ENCODE measurements around the gene RAPGEF6.

Gene RAPGEF6

DNA sequence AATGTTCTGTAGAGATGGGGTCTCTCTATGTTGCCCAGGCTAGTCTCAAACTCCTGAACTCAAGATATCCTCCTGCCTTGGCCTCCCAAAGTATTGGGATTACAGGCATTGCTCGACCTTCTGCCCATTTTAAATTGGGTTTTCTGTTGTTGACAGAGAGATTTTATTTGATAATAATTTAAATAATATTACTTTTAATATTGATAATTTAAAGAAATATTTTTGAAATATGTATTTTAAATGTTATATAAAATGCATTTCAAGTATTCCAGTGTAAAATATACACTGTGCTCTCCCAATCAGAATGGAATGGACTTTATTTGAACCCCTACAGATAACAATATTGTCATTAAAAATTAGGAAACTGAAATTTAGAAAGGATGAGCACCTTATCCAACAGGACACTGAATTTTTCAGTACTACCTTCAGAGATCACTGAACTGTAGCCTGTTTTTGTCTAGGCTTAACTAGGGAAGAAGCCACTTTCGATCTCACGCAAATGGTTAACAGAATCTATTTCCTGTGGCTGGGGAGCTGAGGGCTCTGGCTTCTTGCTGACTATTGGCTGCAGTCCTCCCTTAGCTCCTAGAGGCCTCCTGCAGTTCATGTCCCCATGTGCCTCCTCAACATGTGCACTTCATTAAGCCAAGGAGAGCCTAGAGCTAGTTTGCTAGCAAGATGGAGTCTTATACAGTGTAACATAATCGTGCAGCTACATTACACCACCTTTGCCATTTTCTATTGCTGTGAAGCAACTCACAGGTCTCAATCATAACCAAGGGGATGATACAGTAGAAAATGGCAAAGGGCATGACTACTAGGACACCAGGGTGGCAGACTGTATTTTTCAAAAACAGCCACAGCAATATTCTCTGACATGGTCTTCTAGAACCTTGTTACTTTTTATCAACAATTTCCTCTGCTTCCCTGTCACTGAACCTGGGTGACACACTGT, 221.1 kb downstream of the RAPGEF6 start:
- H3K4me3 ChIP-seq (ENCODE audit: low read length, poor library complexity, severe bottlenecking): no peak overlapping the region
- H3K9ac ChIP-seq (ENCODE audit: low read depth, low read length, poor library complexity, severe bottlenecking): no peak overlapping the region
- H3K9me2 ChIP-seq (replicated peaks; ENCODE audit: low read depth, low read length): no peaks in the 10 kb centered on the region
- H4K20me1 ChIP-seq (ENCODE audit: insufficient read depth, low read length, poor library complexity, severe bottlenecking): no peaks in the 10 kb centered on the region
- peaks cover 17% of the 10 kb centered on the region for H3K4me1 ChIP-seq (ENCODE audit: insufficient read depth, low read length, poor library complexity, severe bottlenecking)
- no peaks in the 10 kb centered on the region for H3K36me3 ChIP-seq (ENCODE audit: insufficient read depth, low read length)
- H3K79me2 ChIP-seq (ENCODE audit: insufficient read depth, low read length): no peaks in the 10 kb centered on the region
- H3F3A ChIP-seq (ENCODE audit: low read depth): no peaks in the 10 kb centered on the region
- TF ChIP-seq EZH2phosphoT487 (IDR thresholded peaks at IDR 0.05; ENCODE audit: borderline replicate concordance): no peak
- TF ChIP-seq, protein P1, sequence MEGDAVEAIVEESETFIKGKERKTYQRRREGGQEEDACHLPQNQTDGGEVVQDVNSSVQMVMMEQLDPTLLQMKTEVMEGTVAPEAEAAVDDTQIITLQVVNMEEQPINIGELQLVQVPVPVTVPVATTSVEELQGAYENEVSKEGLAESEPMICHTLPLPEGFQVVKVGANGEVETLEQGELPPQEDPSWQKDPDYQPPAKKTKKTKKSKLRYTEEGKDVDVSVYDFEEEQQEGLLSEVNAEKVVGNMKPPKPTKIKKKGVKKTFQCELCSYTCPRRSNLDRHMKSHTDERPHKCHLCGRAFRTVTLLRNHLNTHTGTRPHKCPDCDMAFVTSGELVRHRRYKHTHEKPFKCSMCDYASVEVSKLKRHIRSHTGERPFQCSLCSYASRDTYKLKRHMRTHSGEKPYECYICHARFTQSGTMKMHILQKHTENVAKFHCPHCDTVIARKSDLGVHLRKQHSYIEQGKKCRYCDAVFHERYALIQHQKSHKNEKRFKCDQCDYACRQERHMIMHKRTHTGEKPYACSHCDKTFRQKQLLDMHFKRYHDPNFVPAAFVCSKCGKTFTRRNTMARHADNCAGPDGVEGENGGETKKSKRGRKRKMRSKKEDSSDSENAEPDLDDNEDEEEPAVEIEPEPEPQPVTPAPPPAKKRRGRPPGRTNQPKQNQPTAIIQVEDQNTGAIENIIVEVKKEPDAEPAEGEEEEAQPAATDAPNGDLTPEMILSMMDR (conservative IDR thresholded peaks at IDR 0.05; ENCODE audit: low read length): no peak
- H2AFZ ChIP-seq (ENCODE audit: low read length): no peak overlapping the region
- no peaks in the 10 kb centered on the region for H3K27me3 ChIP-seq (ENCODE audit: insufficient read depth, low read length, poor library complexity, severe bottlenecking)
- no peaks in the 10 kb centered on the region for H3K9me3 ChIP-seq (ENCODE audit: insufficient read depth, low read depth, low read length)
- peak overlapping the region; percentile 29 for H3K4me2 ChIP-seq (ENCODE audit: low read depth, low read length, poor library complexity, severe bottlenecking)

- Histone ChIP-seq H3K4me3 (ENCODE audit: low read length, poor library complexity, severe bottlenecking) (no peak overlapping the region), H3K9ac (ENCODE audit: low read depth, low read length, poor library complexity, severe bottlenecking) (no peak overlapping the region), H4K20me1 (ENCODE audit: insufficient read depth, low read length, poor library complexity, severe bottlenecking) (no peaks in the 10 kb centered on the region), H3K27me3 (ENCODE audit: insufficient read depth, low read length, poor library complexity, severe bottlenecking) (no peaks in the 10 kb centered on the region), H3K36me3 (ENCODE audit: insufficient read depth, low read length) (no peaks in the 10 kb centered on the region), H3K4me1 (ENCODE audit: insufficient read depth, low read length, poor library complexity, severe bottlenecking) (no peaks in the 10 kb centered on the region), H3K79me2 (ENCODE audit: insufficient read depth, low read length) (no peaks in the 10 kb centered on the region), H3K4me2 (ENCODE audit: low read depth, low read length, poor library complexity, severe bottlenecking) (no peak overlapping the region), H3K9me2 (replicated peaks; ENCODE audit: low read depth, low read length) (no peaks in the 10 kb centered on the region), H3F3A (ENCODE audit: low read depth) (no peaks in the 10 kb centered on the region), H2AFZ (ENCODE audit: low read length) (no peak overlapping the region), H3K9me3 (ENCODE audit: insufficient read depth, low read depth, low read length) (no peaks in the 10 kb centered on the region)
- no peak for TF ChIP-seq EZH2phosphoT487 (IDR thresholded peaks at IDR 0.05; ENCODE audit: borderline replicate concordance)
- TF ChIP-seq, protein P1 (conservative IDR thresholded peaks at IDR 0.05; ENCODE audit: low read length): no peak
Measured at GRCh38 chr5:131406975-131407638, 227.9 kb downstream of the RAPGEF6 start.

DNA sequence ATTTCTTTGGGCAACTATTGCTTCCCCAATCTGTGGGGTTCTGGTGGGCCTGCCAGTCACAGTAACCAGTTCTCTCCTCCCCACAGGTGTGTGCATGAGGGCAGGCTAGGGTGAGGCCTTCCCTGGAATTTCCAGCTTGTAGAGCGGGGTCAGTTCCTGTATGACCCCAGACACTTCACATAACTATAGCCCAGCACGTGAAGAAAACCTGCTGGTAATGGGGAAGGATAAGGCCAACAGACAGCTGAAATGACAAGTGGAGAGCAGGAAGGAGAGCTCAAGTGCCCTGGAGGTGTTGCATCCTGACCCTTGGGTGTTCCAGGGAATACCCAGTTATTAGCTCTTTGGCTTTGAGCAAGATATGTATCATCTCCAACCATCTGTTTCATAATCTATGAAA, 229.0 kb downstream of the RAPGEF6 start:
- Histone ChIP-seq H4K20me1 (ENCODE audit: insufficient read depth, low read length, poor library complexity, severe bottlenecking) (no peaks in the 10 kb centered on the region), H3K9ac (ENCODE audit: low read depth, low read length, poor library complexity, severe bottlenecking) (no peak overlapping the region), H3K9me2 (replicated peaks; ENCODE audit: low read depth, low read length) (no peaks in the 10 kb centered on the region), H3K4me3 (ENCODE audit: low read length, poor library complexity, severe bottlenecking) (no peak overlapping the region), H3F3A (ENCODE audit: low read depth) (no peaks in the 10 kb centered on the region), H3K79me2 (ENCODE audit: insufficient read depth, low read length) (no peaks in the 10 kb centered on the region), H3K36me3 (ENCODE audit: insufficient read depth, low read length) (no peaks in the 10 kb centered on the region), H3K4me2 (ENCODE audit: low read depth, low read length, poor library complexity, severe bottlenecking) (no peak overlapping the region), H3K27me3 (ENCODE audit: insufficient read depth, low read length, poor library complexity, severe bottlenecking) (no peaks in the 10 kb centered on the region), H3K9me3 (ENCODE audit: insufficient read depth, low read depth, low read length) (no peaks in the 10 kb centered on the region), H3K4me1 (ENCODE audit: insufficient read depth, low read length, poor library complexity, severe bottlenecking) (no peaks in the 10 kb centered on the region), H2AFZ (ENCODE audit: low read length) (no peak overlapping the region)
- TF ChIP-seq, protein P1 (conservative IDR thresholded peaks at IDR 0.05; ENCODE audit: low read length): no peak
- TF ChIP-seq EZH2phosphoT487 (IDR thresholded peaks at IDR 0.05; ENCODE audit: borderline replicate concordance): no peak
